NCI-H1092 treated with DMSO at 0.1 percent for 48 hours (cell line): Measurements from ENCODE around the gene FERMT2.

ENCODE experiments used
- DNase-seq: peaks from one replicate; lab custom pipeline; 2025; lab: John Stamatoyannopoulos, UW

Gene FERMT2

DNA sequence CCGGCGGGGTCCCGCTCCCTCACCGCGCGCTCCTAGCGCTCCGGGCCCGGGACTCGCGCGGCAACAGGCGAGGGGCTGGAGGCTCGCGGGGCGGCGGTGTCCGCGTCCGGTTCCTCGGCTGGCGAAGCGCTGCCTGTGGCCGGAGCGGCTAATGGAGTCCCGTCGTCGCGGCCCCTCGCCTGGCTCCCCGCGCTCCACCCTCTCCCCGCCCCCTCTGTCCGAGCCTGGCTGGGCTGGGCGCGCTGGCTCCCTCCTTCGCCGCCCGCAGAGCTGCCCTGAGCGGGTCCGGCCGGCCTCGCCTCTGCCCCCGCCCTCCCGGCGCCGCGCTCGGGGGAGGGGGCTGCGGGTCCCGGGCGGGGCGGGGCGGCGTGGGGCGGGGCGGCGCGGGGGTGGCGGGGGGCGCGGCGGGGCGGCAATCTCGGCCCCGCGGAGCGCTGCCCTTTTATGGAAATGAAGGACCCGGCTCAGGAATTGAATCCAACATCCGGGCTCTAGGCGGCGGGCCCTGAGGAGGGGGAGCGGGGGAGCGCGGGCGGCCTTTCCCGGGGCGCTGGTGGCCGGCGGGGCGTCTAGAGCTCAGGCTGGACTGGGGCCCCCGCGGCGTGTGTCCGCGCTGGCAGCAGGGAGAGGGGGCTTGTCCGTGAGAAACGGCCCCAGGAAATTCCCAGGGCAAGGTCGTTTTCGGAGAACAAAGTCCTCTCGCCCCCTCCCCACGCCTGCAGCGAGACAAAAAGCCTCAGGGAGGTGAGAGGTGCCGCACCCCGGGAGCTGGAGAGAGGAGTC is at the start of gene FERMT2:
Gene FERMT2 (minus strand): TSS at position 153 of the 783 bp plus-strand sequence. CDS start 482 bp downstream, outside the sequence.
- DNase-seq, result peak; percentile 88

DNA sequence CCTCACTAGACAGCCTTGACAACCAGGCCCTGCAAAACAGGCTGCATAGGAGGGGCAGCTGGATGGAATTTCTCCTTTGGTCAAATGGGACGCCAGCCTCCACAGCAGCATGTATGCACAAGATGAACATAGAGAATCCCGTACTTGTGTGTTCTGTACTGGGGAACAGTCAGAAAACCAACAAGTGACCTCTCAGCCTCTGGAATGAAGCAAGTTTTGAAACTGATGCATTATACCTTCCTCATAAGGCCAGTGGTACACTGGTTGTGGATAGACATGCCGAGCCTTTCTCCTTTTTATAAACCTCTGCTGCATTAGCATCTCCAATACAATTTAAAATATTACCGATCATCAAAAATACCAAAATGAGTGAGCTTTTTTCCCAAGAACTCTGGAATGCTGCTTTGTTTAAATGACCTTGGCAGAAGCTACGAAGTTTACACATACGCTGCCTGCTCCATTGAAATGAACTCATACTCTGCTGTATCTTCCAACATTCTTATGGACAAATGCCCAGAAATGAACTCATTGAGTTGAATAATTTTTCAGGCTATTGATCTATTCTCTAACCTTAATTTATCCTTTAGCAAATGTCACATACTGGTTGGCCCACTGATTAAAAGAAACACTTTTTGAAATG is 47.6 kb upstream of the FERMT2 start:
- DNase-seq, result no peak

GRCh38 chr14:52996493-52996892 is 45.6 kb upstream of the FERMT2 start:
- no peak for DNase-seq

DNA sequence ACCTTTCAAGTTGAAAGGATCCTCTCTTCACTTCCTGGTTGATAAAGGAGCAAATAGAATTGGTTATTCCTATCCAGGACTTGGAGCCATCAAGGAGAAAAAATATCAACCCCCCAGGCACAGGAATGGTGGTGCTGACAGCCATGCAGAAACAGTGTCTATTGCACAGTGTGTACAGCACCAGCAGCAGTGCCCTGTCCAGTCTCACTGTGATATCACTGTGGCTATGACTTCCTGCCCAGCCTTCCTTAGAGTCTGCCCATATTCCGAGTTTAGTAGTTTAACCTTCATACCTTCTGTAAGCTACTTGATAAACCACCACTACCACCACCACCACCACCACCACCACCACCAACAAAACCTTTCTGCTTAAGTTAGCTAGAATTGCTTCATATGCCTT is 45.1 kb upstream of the FERMT2 start:
- no peak for DNase-seq

- no peak for DNase-seq
These were observed 41.5 kb upstream of the FERMT2 start for GRCh38 chr14:52992236-52992870.

DNA sequence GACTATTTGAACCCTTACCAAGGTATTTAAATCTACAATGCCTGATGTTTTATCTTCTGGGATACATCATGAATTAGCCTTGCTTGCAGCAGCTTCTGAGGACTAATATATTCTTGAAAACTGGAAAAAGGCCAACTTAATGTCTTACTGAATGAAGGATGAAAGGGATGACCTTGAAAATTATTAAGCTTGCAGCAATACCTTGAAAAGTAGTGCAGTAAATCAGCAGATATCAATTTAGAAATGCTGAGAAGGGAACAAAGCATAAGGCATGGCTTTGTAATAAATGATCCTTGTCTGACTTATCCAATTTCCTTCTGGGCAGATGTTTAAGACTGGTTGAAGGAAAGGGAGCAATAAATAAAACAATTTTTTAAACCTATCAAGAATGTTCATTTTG is 37.3 kb upstream of the FERMT2 start:
- no peak for DNase-seq

- DNase-seq, result no peak
These were observed 36.7 kb upstream of the FERMT2 start for GRCh38 chr14:52987514-52987913.

DNA sequence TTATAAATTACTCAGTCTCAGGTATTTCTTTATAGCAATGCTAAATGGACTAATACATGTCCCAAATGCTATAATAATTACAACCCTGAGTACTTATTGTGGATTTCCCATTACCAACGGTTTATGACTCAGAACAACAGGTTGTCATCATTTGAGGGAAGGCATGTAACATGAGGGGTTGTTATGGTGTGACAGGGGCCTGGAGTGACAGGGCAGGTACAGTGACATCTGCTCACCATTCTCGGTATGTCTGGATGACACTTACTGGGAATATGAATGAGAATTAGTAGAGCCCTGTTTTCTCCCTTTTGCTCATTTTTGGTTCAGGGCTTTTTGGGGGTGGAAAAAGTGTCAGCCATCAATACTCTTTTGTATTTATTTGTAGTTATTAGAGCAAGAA is 36.2 kb upstream of the FERMT2 start:
- DNase-seq, result no peak

GRCh38 chr14:52977798-52978197 is 26.9 kb upstream of the FERMT2 start:
- no peak for DNase-seq

DNA sequence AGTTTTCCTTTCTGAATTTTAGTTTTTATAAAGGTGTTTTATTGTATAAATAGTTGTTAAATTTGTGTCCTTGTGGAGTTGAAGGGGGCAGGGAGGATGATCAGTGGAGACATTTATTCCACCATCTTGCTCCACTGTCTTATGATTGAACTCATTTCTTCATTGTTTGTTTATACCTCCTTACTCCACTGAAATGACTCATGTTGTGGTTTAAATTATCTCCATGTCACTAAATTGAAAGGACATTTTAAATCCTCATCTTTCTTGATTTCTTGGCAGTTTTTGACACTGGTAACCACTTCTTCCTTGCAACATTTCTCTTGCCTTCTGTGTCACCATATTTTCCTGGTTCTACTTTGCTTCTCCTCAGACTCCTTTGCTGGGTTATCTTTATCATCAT is 23.6 kb upstream of the FERMT2 start:
- no peak for DNase-seq

DNA sequence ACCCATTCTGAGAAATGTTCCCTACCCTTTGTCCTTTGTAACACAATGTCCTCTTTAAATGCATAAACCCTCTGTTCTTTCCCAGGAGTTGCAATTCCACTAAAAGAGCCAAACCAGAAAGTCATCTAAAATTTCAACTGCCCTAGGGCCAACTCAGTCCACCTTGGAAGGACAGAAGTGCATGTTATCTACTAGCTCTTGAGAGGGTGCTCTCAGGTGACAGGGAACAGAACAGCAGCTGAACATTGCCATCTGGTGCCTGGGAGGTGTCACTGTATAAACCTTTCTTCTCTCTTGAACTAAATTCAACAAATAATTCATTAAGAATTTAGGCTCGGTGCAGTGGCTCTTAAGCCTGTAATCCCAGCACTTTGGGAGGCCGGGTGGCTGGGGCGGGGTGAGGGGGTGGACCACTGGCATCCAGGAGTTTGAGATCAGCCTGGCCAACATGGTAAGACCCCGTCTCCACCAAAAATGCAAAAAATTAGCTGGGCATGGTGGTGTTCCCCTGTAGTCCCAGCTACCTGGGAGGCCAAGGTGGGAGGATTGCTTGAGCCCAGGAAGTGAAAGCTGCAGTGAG is 10.3 kb upstream of the FERMT2 start:
- peak; percentile 70 for DNase-seq

DNA sequence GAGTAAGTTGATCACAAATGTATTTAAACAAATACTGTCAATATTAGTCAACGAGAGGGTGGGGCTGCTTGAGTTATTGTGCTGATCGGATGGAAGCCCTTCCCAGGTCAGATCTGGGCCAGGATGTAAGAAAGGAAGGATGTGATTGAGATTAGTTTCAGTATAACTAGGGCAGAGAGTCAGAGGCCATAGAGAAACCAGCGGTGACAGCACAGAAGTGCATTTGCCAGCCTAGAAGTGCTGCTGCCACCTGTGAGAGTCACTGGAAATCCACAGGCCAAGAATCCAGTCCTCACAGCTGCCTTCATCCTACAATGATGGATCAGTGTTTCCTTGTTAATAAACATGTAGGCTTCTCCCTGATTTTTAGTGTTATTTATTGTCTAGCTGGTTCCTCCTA is 9.8 kb upstream of the FERMT2 start:
- no peak for DNase-seq

GRCh38 chr14:52954346-52955214 is 3.7 kb upstream of the FERMT2 start:
- DNase-seq, result no peak

- DNase-seq, result peak; percentile 78
These were observed 1.1 kb upstream of the FERMT2 start for GRCh38 chr14:52951681-52952554.

DNA sequence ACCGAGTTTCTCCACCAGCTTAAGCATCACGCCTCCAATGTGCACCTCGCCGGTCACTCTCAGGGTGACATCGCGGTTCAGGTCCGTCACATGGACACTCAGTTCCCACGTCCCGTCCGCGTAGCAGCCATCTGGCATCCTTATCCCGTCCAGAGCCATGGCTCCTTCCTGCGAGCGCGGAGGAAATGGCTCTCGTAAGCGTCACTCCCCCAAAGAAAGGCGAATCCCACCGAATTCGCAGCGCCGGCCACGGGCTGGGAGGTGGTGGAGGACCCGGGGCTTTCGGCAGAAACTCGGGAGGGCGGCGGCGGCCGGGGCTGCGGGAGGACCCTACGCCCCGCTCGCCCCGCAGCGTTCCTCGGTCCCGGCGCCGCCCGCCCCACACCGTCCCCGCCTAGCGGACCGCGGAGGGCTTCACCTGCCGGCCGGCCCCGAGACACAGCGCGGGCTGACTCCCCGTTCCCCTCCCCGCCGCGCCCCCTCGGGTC is 396 bp downstream of the FERMT2 start:
- peak; percentile 50 for DNase-seq

- peak; percentile 9 for DNase-seq
These were observed 990 bp downstream of the FERMT2 start for GRCh38 chr14:52949711-52950409.

DNA sequence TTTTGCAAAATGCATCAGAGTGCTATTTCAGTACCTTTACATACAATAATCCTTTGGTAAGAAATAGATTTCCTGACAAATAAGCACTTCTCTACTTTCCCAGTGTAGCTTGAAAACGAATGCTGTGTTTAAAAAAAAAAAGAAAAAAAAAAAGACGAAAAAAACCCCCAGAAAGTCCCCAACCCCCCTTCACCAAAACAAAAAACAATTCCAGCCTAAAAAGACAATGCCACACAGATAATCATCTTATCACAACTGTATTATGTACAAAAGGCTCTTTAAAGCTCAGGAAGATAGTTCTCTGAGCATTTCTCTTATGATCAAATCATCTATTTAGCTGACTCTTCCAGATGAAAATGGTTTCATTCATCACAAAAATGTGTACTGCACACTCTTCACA is 1.6 kb downstream of the FERMT2 start:
- no peak for DNase-seq

GRCh38 chr14:52948836-52949235 is 2.0 kb downstream of the FERMT2 start:
- DNase-seq, result no peak

DNA sequence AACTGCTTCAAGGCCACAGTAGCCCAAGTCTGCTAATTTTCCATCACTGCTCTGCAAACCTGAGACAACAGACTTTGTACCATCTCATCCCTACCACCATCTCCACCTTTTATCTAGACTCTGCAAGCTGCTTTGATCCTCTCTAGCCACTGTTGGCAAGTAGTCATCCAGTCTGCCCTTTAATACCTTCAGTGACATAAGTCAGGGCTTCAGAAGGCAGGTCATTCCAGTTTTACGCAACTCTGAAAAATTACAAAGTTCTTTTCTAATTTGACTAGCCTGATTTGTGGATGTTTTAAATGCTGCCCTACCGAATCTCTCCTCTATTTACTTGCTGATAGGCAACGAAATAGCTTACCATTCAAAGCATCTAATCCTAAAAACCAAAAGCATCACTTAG is 2.8 kb downstream of the FERMT2 start:
- DNase-seq, result no peak

DNA sequence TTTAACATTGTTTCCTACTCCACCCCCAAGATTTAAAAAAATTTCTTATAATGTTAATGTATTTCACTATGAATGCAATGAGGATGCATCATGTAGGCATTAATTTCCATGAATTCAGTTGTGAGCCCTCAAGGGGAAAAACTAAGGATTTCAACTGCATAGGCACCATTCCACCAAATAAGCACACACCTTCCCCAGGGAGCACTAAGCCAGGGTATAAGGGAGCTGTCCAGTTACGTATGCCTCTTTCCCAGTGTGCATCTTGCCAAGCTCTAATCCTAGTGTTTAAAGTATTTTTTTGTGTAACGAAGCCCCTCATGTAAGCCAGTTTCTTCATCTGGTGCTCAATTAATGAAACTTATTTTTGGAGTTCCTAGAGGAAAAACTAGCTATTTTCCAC is 6.6 kb downstream of the FERMT2 start:
- DNase-seq, result no peak
